Endothelial cell of umbilical vein (primary cell): ENCODE results near the gene MTMR6. TPM values are rescaled to one million over a fixed set of nuclear protein-coding genes. Genes with fewer than 3 reads are reported as not detected.

ENCODE experiments used
- BruUV-seq: library from RNA; stranded (reverse); fragments of 400-500 nt; replicated peaks from 2 replicates; lab custom pipeline; 2021; lab: Mats Ljungman, UMichigan
- CTCF ChIA-PET: fragments of 300-600, 350-600 bp; sonication (Branson Sonifier 250); formaldehyde crosslinking; loops from one replicate; lab custom pipeline; 2021; ENCODE audit warnings: antibody characterized with exemption, inconsistent platforms; lab: Charles Lee
- POLR2A ChIA-PET: fragments of 300-600, 350-600 bp; sonication (Branson Sonifier 250); formaldehyde crosslinking; loops from one replicate; lab custom pipeline; 2021; ENCODE audit warnings: antibody characterized with exemption, inconsistent platforms; lab: Charles Lee
- DNase-seq: peaks from one replicate; pipeline ENCODE4 v3.0.0-alpha.2; 2011; ENCODE audit warnings: low read depth, low spot score
- FAIRE-seq: peaks from 2 replicates; lab custom pipeline; 2011; peaks lifted over from hg19 to GRCh38; lab: Jason Lieb, UNC
- H2AFZ ChIP-seq: 2 replicates; pipeline ENCODE4 v1.6.0; 2012; ENCODE audit warnings: low read depth, low read length, control low read depth, inconsistent platforms
- H3K27ac ChIP-seq: 2 replicates; pipeline ENCODE4 v1.5.1; 2011; ENCODE audit warnings: low read depth, mild to moderate bottlenecking, control low read depth, low read length, moderate library complexity; ENCODE audit not compliant: insufficient read depth
- H3K27me3 ChIP-seq, 2 experiments: 2 replicates each; pipeline versions ENCODE4 v1.6.0 to v1.6.1; 2011; ENCODE audit warnings: low read length in 2 of 2, mixed read lengths in 1 of 2; ENCODE audit not compliant: control insufficient read depth in 2 of 2, insufficient read depth in 2 of 2
- H3K36me3 ChIP-seq, 2 experiments: 2 replicates in 1 of 2; 3 replicates in 1 of 2; pipeline ENCODE4 v1.5.1; 2011; ENCODE audit warnings: low read length in 2 of 2, mild to moderate bottlenecking in 1 of 2, moderate library complexity in 1 of 2; ENCODE audit not compliant: control insufficient read depth in 2 of 2, insufficient read depth in 2 of 2; ENCODE audit errors: extremely low read depth in 1 of 2
- H3K4me1 ChIP-seq: 3 replicates; pipeline ENCODE4 v1.5.1; 2011; ENCODE audit warnings: mild to moderate bottlenecking, low read length; ENCODE audit not compliant: control insufficient read depth, insufficient read depth; ENCODE audit errors: extremely low read depth
- H3K4me2 ChIP-seq: 2 replicates; pipeline ENCODE4 v1.6.1; 2011; ENCODE audit warnings: low read length, control low read depth, mixed read lengths; ENCODE audit not compliant: insufficient read depth
- H3K4me3 ChIP-seq, 3 experiments: fragments of 200-600 bp in 1 of 3; sonication (generic), shearing (Covaris generic) in 1 of 3; replicated peaks in 1 of 3; 2 replicates each; pipeline ENCODE4 v1.5.1; 2011 to 2016; ENCODE audit warnings: control low read depth in 3 of 3, low read length in 3 of 3, mild to moderate bottlenecking in 2 of 3, inconsistent platforms in 1 of 3, low read depth in 1 of 3, moderate library complexity in 1 of 3; ENCODE audit not compliant: insufficient read depth in 1 of 3
- H3K79me2 ChIP-seq: 2 replicates; pipeline ENCODE4 v1.6.0; 2012; ENCODE audit warnings: low read length, inconsistent platforms; ENCODE audit not compliant: control insufficient read depth, insufficient read depth
- H3K9ac ChIP-seq: replicated peaks from 2 replicates; pipeline ENCODE3; 2011; ENCODE audit warnings: low read length, control low read depth; ENCODE audit not compliant: insufficient read depth; ENCODE audit errors: extremely low read depth
- H3K9me1 ChIP-seq: replicated peaks from 3 replicates; pipeline ENCODE4 v1.6.0; 2011; ENCODE audit warnings: mild to moderate bottlenecking, low read length; ENCODE audit not compliant: control insufficient read depth, insufficient read depth; ENCODE audit errors: extremely low read depth
- H3K9me3 ChIP-seq: replicated peaks from 2 replicates; pipeline ENCODE4 v1.5.1; 2012; ENCODE audit warnings: low read length, inconsistent platforms; ENCODE audit not compliant: control insufficient read depth, insufficient read depth
- H4K20me1 ChIP-seq: replicated peaks from 2 replicates; pipeline ENCODE3; 2011; ENCODE audit warnings: mild to moderate bottlenecking, low read length; ENCODE audit not compliant: control insufficient read depth, insufficient read depth; ENCODE audit errors: extremely low read depth
- EZH2 ChIP-seq: IDR thresholded peaks from 2 replicates; pipeline ENCODE4 v1.6.1; 2012; ENCODE audit warnings: borderline replicate concordance, low read depth, mild to moderate bottlenecking, moderate library complexity, low read length, inconsistent platforms; ENCODE audit not compliant: severe bottlenecking
- FOS ChIP-seq: IDR thresholded peaks from 2 replicates; pipeline ENCODE4 v1.6.1; 2011; ENCODE audit warnings: mild to moderate bottlenecking, low read length, moderate library complexity, borderline replicate concordance; ENCODE audit not compliant: insufficient read depth
- GATA2 ChIP-seq: IDR thresholded peaks from 2 replicates; pipeline ENCODE4 v1.7.0; 2011; ENCODE audit warnings: low read depth, mild to moderate bottlenecking, moderate library complexity, mixed read lengths, low read length; ENCODE audit not compliant: insufficient read length, insufficient read depth
- JUN ChIP-seq: IDR thresholded peaks from 2 replicates; pipeline ENCODE4 v1.6.1; 2011; ENCODE audit warnings: borderline replicate concordance, low read depth; ENCODE audit not compliant: insufficient read length, insufficient read depth
- MYC ChIP-seq: IDR thresholded peaks from one replicate; pipeline ENCODE4 v1.6.1; 2011; ENCODE audit warnings: mild to moderate bottlenecking, low read depth, low read length
- POLR2A ChIP-seq: IDR thresholded peaks from 2 replicates; pipeline ENCODE4 v1.6.1; 2012; ENCODE audit warnings: low read depth, mild to moderate bottlenecking, control low read depth, low read length
- POLR2AphosphoS5 ChIP-seq: IDR thresholded peaks from 2 replicates; pipeline ENCODE4 v1.6.1; 2012; ENCODE audit warnings: low read depth, mild to moderate bottlenecking, control low read depth, low read length, moderate library complexity; ENCODE audit not compliant: insufficient read depth
- dilution Hi-C: fragments of 300-500 bp; cut with MboI; formaldehyde crosslinking; loops from one replicate; pipeline ENCODE4 v1.15.0; 2019; ENCODE audit warnings: low sequenced_read_pairs; ENCODE audit not compliant: extremely low pct_ligation_motif_present
- intact Hi-C: fragments of 100-400 bp; cut with micrococcal nuclease; formaldehyde crosslinking; loops from one replicate; pipeline ENCODE4 v1.10.0; 2022
- polyA plus RNA-seq, 4 experiments: library from polyadenylated mRNA; depleted of rRNA in 3 of 4; stranded (reverse) in 3 of 4; unstranded in 1 of 4; fragments of >200 nt; gene quantifications; 2 replicates each; pipeline versions ENCODE4 v1.2.1 to v1.2.3, GENCODE V29; 2011 to 2012; ENCODE audit warnings: missing spikeins in 1 of 4
- total RNA-seq: library from RNA; stranded (reverse); gene quantifications from 2 replicates; pipeline ENCODE4 v1.2.3, GENCODE V29; 2021
- TF ChIP-seq, protein P1 (sequence below), 2 donors: IDR thresholded peaks; 1 replicate in 1 of 2; 2 replicates in 1 of 2; pipeline ENCODE4 v1.5.1; 2011; ENCODE audit warnings: low read length in 2 of 2, mild to moderate bottlenecking in 2 of 2, moderate library complexity in 2 of 2, control low read depth in 1 of 2, inconsistent platforms in 1 of 2, low read depth in 1 of 2; ENCODE audit not compliant: insufficient read depth in 1 of 2; ENCODE audit errors: extremely low read depth in 1 of 2
- TF ChIP-seq, protein P2 (sequence below): IDR thresholded peaks from 2 replicates; pipeline ENCODE4 v1.6.1; 2011; ENCODE audit not compliant: insufficient read depth, insufficient read length

Gene MTMR6
- total and polyA plus RNA-seq, 2 donors (not counting 3 experiments of a cell fraction or from before 2014, with no cell fraction given) = 10.2 to 20.9 TPM

DNA sequence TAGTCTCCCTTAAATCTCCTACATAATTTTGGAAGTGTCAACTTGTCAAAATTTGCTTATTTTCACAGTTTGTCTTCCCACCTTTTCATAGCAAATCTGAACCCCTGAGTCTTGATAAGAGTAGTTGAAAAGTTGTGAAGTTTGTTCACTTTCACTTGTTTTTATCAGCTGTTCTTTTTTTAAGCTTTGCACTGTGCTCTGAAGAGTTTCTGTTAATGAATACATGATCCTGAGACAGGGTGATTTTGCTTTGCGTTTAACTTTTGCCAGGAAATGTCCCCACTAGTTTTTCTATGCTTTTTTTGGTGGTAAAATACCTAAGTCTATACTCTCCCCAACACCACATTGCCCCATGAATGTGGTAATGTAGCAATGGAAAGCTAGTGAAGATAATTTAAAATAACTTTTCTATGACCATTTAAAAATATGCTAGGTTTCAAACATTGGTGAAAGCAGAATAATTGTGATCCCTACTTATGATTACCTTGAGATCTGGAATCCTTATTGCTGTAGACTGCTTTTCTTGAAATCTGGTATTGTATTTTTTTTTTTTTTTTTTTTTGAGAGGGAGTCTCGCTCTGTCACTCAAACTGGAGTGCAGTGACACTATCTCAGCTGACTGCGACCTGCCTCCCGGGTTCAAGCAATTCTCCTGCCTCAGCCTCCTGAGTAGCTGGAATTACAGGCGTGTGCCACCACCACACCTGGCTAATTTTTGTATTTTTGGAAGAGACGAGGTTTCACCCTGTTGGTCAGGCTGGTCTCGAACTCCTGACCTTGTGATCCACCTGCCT is 19.6 kb upstream of the MTMR6 start:
- peaks cover 16% of the 10 kb centered on the region for H3K4me1 ChIP-seq
- BruUV-seq = no TSS peak
- no peaks in the 10 kb centered on the region for H3K9me3 ChIP-seq
- H3K9ac ChIP-seq = no peak overlapping the region
- H3K27me3 ChIP-seq = no peaks in the 10 kb centered on the region
- H3K79me2 ChIP-seq = peaks cover 66% of the 10 kb centered on the region
- dilution Hi-C loops = no loop called here
- no peak overlapping the region for H2AFZ ChIP-seq
- intact Hi-C loops = no loop called here
- TF ChIP-seq FOS (no peak), GATA2 (no peak), POLR2AphosphoS5 (no peak), MYC (no peak), JUN (no peak), EZH2 (no peak), POLR2A (no peak)
- TF ChIP-seq, protein P1, sequence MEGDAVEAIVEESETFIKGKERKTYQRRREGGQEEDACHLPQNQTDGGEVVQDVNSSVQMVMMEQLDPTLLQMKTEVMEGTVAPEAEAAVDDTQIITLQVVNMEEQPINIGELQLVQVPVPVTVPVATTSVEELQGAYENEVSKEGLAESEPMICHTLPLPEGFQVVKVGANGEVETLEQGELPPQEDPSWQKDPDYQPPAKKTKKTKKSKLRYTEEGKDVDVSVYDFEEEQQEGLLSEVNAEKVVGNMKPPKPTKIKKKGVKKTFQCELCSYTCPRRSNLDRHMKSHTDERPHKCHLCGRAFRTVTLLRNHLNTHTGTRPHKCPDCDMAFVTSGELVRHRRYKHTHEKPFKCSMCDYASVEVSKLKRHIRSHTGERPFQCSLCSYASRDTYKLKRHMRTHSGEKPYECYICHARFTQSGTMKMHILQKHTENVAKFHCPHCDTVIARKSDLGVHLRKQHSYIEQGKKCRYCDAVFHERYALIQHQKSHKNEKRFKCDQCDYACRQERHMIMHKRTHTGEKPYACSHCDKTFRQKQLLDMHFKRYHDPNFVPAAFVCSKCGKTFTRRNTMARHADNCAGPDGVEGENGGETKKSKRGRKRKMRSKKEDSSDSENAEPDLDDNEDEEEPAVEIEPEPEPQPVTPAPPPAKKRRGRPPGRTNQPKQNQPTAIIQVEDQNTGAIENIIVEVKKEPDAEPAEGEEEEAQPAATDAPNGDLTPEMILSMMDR (IDR thresholded peaks at IDR 0.05; ENCODE audit: extremely low read depth in 1 of 2, insufficient read depth in 1 of 2, low read depth in 1 of 2, low read length in 2 of 2) = no peak
- TF ChIP-seq, protein P2, sequence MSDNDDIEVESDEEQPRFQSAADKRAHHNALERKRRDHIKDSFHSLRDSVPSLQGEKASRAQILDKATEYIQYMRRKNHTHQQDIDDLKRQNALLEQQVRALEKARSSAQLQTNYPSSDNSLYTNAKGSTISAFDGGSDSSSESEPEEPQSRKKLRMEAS = no peak
- H3K4me3 ChIP-seq = no peak overlapping the region
- ChIA-PET CTCF (no interaction called here), POLR2A (no interaction called here)
- H3K9me1 ChIP-seq = no peaks in the 10 kb centered on the region
- H3K4me2 ChIP-seq = no peak overlapping the region
- H4K20me1 ChIP-seq = peaks cover 4% of the 10 kb centered on the region
- FAIRE-seq (no peak), DNase-seq (no peak)
- H3K27ac ChIP-seq = no peak overlapping the region
- H3K36me3 ChIP-seq = peaks cover 2 to 7% of the 10 kb centered on the region in 2 experiments
